Measurements from ENCODE around the gene TATDN3.

GRCh38 chr1:212805767-212806166, 14.1 kb downstream of the TATDN3 start:
- TF ChIP-seq POLR2A (IDR thresholded peaks at IDR 0.05; ENCODE audit: low read depth, low read length) (no peak), SMC3 (IDR thresholded peaks at IDR 0.05; ENCODE audit: low read depth, low read length) (no peak), CTCF (conservative IDR thresholded peaks at IDR 0.05; ENCODE audit: low read depth, low read length) (no peak), NFE2L2 (IDR thresholded peaks at IDR 0.05; ENCODE audit: low read depth, low read length) (no peak), RAD21 (IDR thresholded peaks at IDR 0.05; ENCODE audit: low read length) (no peak), MAZ (IDR thresholded peaks at IDR 0.05; ENCODE audit: borderline replicate concordance, low read depth, low read length) (no peak), CHD1 (IDR thresholded peaks at IDR 0.05; ENCODE audit: low read depth, low read length) (no peak), MAFK (IDR thresholded peaks at IDR 0.05; ENCODE audit: low read depth, low read length) (no peak), BHLHE40 (IDR thresholded peaks at IDR 0.05; ENCODE audit: low read depth, low read length) (no peak)

All from IMR-90 (cell line).